Measurements from ENCODE around the gene MIR17HG.

The MIR17HG gene

GRCh38 chr13:91368676-91369440 is 21.4 kb downstream of the MIR17HG start:
- DNase-seq (ENCODE audit: low spot score) = no peak

GRCh38 chr13:91369441-91369831 is 21.9 kb downstream of the MIR17HG start:
- DNase-seq (ENCODE audit: low spot score) = no peak

GRCh38 chr13:91370501-91370900 is 23.0 kb downstream of the MIR17HG start:
- DNase-seq (ENCODE audit: low spot score) = no peak

GRCh38 chr13:91372911-91373310 is 25.4 kb downstream of the MIR17HG start:
- no peak for DNase-seq (ENCODE audit: low spot score)

GRCh38 chr13:91375116-91375729 is 27.7 kb downstream of the MIR17HG start:
- peak; percentile 5 for DNase-seq (ENCODE audit: low spot score)

- DNase-seq (ENCODE audit: low spot score) = peak; percentile 53
These were observed 33.9 kb downstream of the MIR17HG start for GRCh38 chr13:91381371-91381770.

- DNase-seq (ENCODE audit: low spot score) = no peak
These were observed 36.3 kb downstream of the MIR17HG start for GRCh38 chr13:91383836-91384235.

- no peak for DNase-seq (ENCODE audit: low spot score)
These were observed 37.4 kb downstream of the MIR17HG start for GRCh38 chr13:91384896-91385295.

- DNase-seq (ENCODE audit: low spot score) = no peak
These were observed 41.7 kb downstream of the MIR17HG start for GRCh38 chr13:91389186-91389585.

GRCh38 chr13:91397595-91397994 is 50.1 kb downstream of the MIR17HG start:
- no peak for DNase-seq (ENCODE audit: low spot score)

GRCh38 chr13:91398413-91399188 is 51.1 kb downstream of the MIR17HG start, which contains the start of gene GPC5:
GPC5 (plus strand) TSS chr13:91398621.
- DNase-seq (ENCODE audit: low spot score) = peak; percentile 79

GRCh38 chr13:91399189-91400062 is 51.9 kb downstream of the MIR17HG start:
- DNase-seq (ENCODE audit: low spot score) = no peak

GRCh38 chr13:91400063-91400399 is 52.5 kb downstream of the MIR17HG start:
- DNase-seq (ENCODE audit: low spot score) = no peak

- no peak for DNase-seq (ENCODE audit: low spot score)
These were observed 53.2 kb downstream of the MIR17HG start for GRCh38 chr13:91400671-91401070.

GRCh38 chr13:91401920-91402319 is 54.4 kb downstream of the MIR17HG start:
- no peak for DNase-seq (ENCODE audit: low spot score)
